IMR-90 (cell line): Measurements from ENCODE around the gene THSD7B. TPM values are rescaled to one million over a fixed set of nuclear protein-coding genes. Genes with fewer than 3 reads are reported as not detected.

Source experiments
- ATAC-seq: fragments of 200-7000 bp; cut with Tn5 transposase; 2 replicates; pipeline ENCODE4 v1.9.1; 2020; ENCODE audit warnings: low read depth, mild to moderate bottlenecking, moderate library complexity
- BruUV-seq: library from RNA; stranded (reverse); fragments of 400-500 nt; replicated peaks from 2 replicates; lab custom pipeline; 2021; lab: Mats Ljungman, UMichigan
- CTCF ChIA-PET: fragments of 300-600 bp; formaldehyde crosslinking; extraction: SDS; loops from one replicate; lab custom pipeline; 2021; ENCODE audit warnings: antibody characterized with exemption; lab: Yijun Ruan, JAX
- POLR2A ChIA-PET: fragments of 300-600 bp; sonication (Branson Sonifier 250); formaldehyde crosslinking; loops from one replicate; lab custom pipeline; 2022; ENCODE audit warnings: antibody characterized with exemption; ENCODE audit not compliant: unreplicated experiment; lab: Charles Lee
- DNase-seq: peaks from one replicate; pipeline ENCODE4 v3.0.0; 2013
- H2AFZ ChIP-seq: replicated peaks from 2 replicates; pipeline ENCODE3; 2013; ENCODE audit warnings: low read length, mild to moderate bottlenecking; ENCODE audit not compliant: poor library complexity
- H2AK5ac ChIP-seq: 2 replicates; pipeline ENCODE4 v1.6.1; 2013; ENCODE audit warnings: low read depth, low read length, inconsistent platforms
- H2AK9ac ChIP-seq: replicated peaks from 2 replicates; pipeline ENCODE3; 2013; ENCODE audit warnings: mild to moderate bottlenecking, low read depth, low read length, moderate library complexity; ENCODE audit not compliant: poor library complexity
- H2BK120ac ChIP-seq: 2 replicates; pipeline ENCODE4 v1.6.1; 2013; ENCODE audit warnings: low read depth, low read length, inconsistent platforms
- H2BK15ac ChIP-seq: 3 replicates; pipeline ENCODE4 v1.6.1; 2013; ENCODE audit warnings: low read depth, low read length, inconsistent platforms
- H2BK20ac ChIP-seq: 2 replicates; pipeline ENCODE4 v1.6.1; 2013; ENCODE audit warnings: low read depth, mild to moderate bottlenecking, inconsistent platforms, low read length, moderate library complexity
- H2BK5ac ChIP-seq: 2 replicates; pipeline ENCODE4 v1.6.1; 2013; ENCODE audit warnings: mild to moderate bottlenecking, low read depth, low read length, inconsistent platforms; ENCODE audit not compliant: poor library complexity, severe bottlenecking
- H3K14ac ChIP-seq: replicated peaks from 2 replicates; pipeline ENCODE4 v1.6.1; 2013; ENCODE audit warnings: low read depth, low read length, inconsistent platforms
- H3K18ac ChIP-seq: 2 replicates; pipeline ENCODE4 v1.6.1; 2013; ENCODE audit warnings: low read depth, low read length, control low read depth
- H3K23ac ChIP-seq: 2 replicates; pipeline ENCODE4 v1.6.1; 2013; ENCODE audit warnings: low read depth, low read length, inconsistent platforms
- H3K27ac ChIP-seq: 2 replicates; pipeline ENCODE4 v1.5.1; 2013; ENCODE audit warnings: mild to moderate bottlenecking, control low read depth, low read length; ENCODE audit not compliant: insufficient read depth
- H3K27me3 ChIP-seq: 2 replicates; pipeline ENCODE4 v1.6.1; 2013; ENCODE audit warnings: low read length; ENCODE audit not compliant: control insufficient read depth, insufficient read depth
- H3K36me3 ChIP-seq: 2 replicates; pipeline ENCODE4 v1.6.1; 2013; ENCODE audit warnings: low read length, mixed read lengths; ENCODE audit not compliant: control insufficient read depth, insufficient read depth
- H3K4ac ChIP-seq: 2 replicates; pipeline ENCODE4 v1.6.1; 2013; ENCODE audit warnings: low read depth, low read length, inconsistent platforms
- H3K4me1 ChIP-seq: 2 replicates; pipeline ENCODE4 v1.6.1; 2013; ENCODE audit warnings: low read length, mixed read lengths; ENCODE audit not compliant: control insufficient read depth, insufficient read depth
- H3K4me2 ChIP-seq: 2 replicates; pipeline ENCODE4 v1.6.1; 2013; ENCODE audit warnings: low read depth, mild to moderate bottlenecking, control low read depth, low read length, moderate library complexity
- H3K4me3 ChIP-seq: 2 replicates; pipeline ENCODE4 v1.5.1; 2013; ENCODE audit warnings: low read depth, mild to moderate bottlenecking, control low read depth, low read length, moderate library complexity; ENCODE audit not compliant: insufficient read depth
- H3K56ac ChIP-seq: 2 replicates; pipeline ENCODE4 v1.6.1; 2013; ENCODE audit warnings: low read length, inconsistent platforms; ENCODE audit not compliant: insufficient read depth; ENCODE audit errors: extremely low read depth
- H3K79me1 ChIP-seq, 2 experiments: 2 replicates each; pipeline ENCODE4 v1.6.1; 2013; ENCODE audit warnings: low read length in 2 of 2, inconsistent platforms in 1 of 2, low read depth in 1 of 2
- H3K9ac ChIP-seq: 2 replicates; pipeline ENCODE4 v1.6.1; 2013; ENCODE audit warnings: low read depth, low read length, control low read depth
- H3K9me1 ChIP-seq: 2 replicates; pipeline ENCODE4 v1.6.1; 2013; ENCODE audit warnings: low read length, inconsistent platforms; ENCODE audit not compliant: insufficient read depth
- H3K9me3 ChIP-seq: 2 replicates; pipeline ENCODE4 v1.6.1; 2013; ENCODE audit warnings: low read length; ENCODE audit not compliant: control insufficient read depth, insufficient read depth
- H4K20me1 ChIP-seq: 2 replicates; pipeline ENCODE4 v1.6.1; 2013; ENCODE audit warnings: low read length, inconsistent platforms; ENCODE audit not compliant: insufficient read depth
- H4K5ac ChIP-seq: 2 replicates; pipeline ENCODE4 v1.6.1; 2013; ENCODE audit warnings: mild to moderate bottlenecking, low read depth, low read length, control low read depth
- H4K8ac ChIP-seq, 2 experiments: 2 replicates each; pipeline ENCODE4 v1.6.1; 2013; ENCODE audit warnings: low read depth in 2 of 2, low read length in 2 of 2, control low read depth in 1 of 2, inconsistent platforms in 1 of 2
- H4K91ac ChIP-seq: 2 replicates; pipeline ENCODE4 v1.6.1; 2013; ENCODE audit warnings: low read depth, low read length, inconsistent platforms; ENCODE audit not compliant: insufficient read depth
- BHLHE40 ChIP-seq: fragments of 150-350 bp; IDR thresholded peaks from 2 replicates; pipeline ENCODE4 v1.6.1; 2016; ENCODE audit warnings: mild to moderate bottlenecking, low read depth, low read length
- MAZ ChIP-seq: IDR thresholded peaks from 2 replicates; pipeline ENCODE4 v1.6.1; 2012; ENCODE audit warnings: low read depth, mild to moderate bottlenecking, low read length, improper control_type of control experiment, moderate library complexity, borderline replicate concordance
- USF2 ChIP-seq: fragments of 150-350 bp; IDR thresholded peaks from 2 replicates; pipeline ENCODE4 v1.6.1; 2017; ENCODE audit warnings: mild to moderate bottlenecking, antibody characterized with exemption, low read length, low read depth
- WGBS, 2 experiments: methylation state at CpG; one replicate each; pipeline versions ENCODE4 v1.1.5 to v1.1.7; 2013; ENCODE audit warnings: missing lambda C conversion rate in 2 of 2; ENCODE audit not compliant: insufficient read length in 1 of 2; ENCODE audit errors: extremely low coverage in 2 of 2; 5-methylcytosine and 5-hydroxymethylcytosine counted together
- dilution Hi-C: fragments of 300-500 bp; cut with HindIII; formaldehyde crosslinking; loops from one replicate; pipeline ENCODE4 v1.14.3; 2018; ENCODE audit warnings: low sequenced_read_pairs; ENCODE audit not compliant: unreplicated experiment
- in situ Hi-C: fragments of 300-500 bp; cut with MboI; formaldehyde crosslinking; loops from 3 replicates; pipeline ENCODE4 v1.14.3; 2019; ENCODE audit warnings: low sequenced_read_pairs, inconsistent platforms, mixed read lengths
- intact Hi-C: fragments of 100-400 bp; cut with micrococcal nuclease; formaldehyde crosslinking; loops from 2 replicates; pipeline ENCODE4 v1.10.0; 2022
- polyA plus RNA-seq, 3 experiments: library from polyadenylated mRNA; depleted of rRNA; stranded (reverse); fragments of >200 nt; gene quantifications; 2 replicates each; pipeline ENCODE4 v1.2.3, GENCODE V29; 2012; ENCODE audit warnings: low replicate concordance in 1 of 3
- total RNA-seq: library from RNA; depleted of rRNA; stranded (reverse); fragments of >200 nt; gene quantifications from 2 replicates; pipeline ENCODE4 v1.2.3, GENCODE V29; 2012

THSD7B gene
- total and polyA plus RNA-seq, 2 of the 4 experiments (the other 2 are of a cell fraction), result not detected

GRCh38 chr2:137047369-137047768, 282.0 kb downstream of the THSD7B start:
- CTCF ChIA-PET, result no interaction called here
- in situ Hi-C loops, result no loop called here
- intact Hi-C loops, result no loop called here

More at GRCh38 chr2:137047369-137047768, 282.0 kb downstream of the THSD7B start:
- Histone ChIP-seq H3K9me1 (no peaks in the 10 kb centered on the region), H3K27ac (no peak overlapping the region), H2BK20ac (no peak overlapping the region), H3K18ac (no peak overlapping the region), H4K5ac (no peak overlapping the region), H4K8ac (no peak overlapping the region), H3K79me1 (no peaks in the 10 kb centered on the region), H2BK15ac (no peak overlapping the region), H2AK5ac (no peak overlapping the region), H3K23ac (no peak overlapping the region), H2AFZ (no peak overlapping the region), H3K4me2 (no peak overlapping the region), H3K14ac (no peak overlapping the region), H3K27me3 (no peaks in the 10 kb centered on the region), H3K9ac (no peak overlapping the region), H3K4ac (no peak overlapping the region), H2BK5ac (no peak overlapping the region), H4K20me1 (no peaks in the 10 kb centered on the region), H3K4me3 (no peak overlapping the region), H2BK120ac (no peak overlapping the region), H3K56ac (no peak overlapping the region), H4K91ac (no peak overlapping the region), H3K9me3 (peaks cover 2% of the 10 kb centered on the region), H2AK9ac (no peak overlapping the region), H3K4me1 (no peaks in the 10 kb centered on the region), H3K36me3 (no peaks in the 10 kb centered on the region)
- ATAC-seq (no peak), DNase-seq (no peak)
- dilution Hi-C loops, result no loop called here
- POLR2A ChIA-PET, result no interaction called here
- BruUV-seq, result no TSS peak
- WGBS, 2 experiments, result 47% methylated on average over 2 of the region's 5 CpGs; no CpG with 5 or more reads in 1 of the 2 experiments
- no peak for TF ChIP-seq MAZ
- no peak for TF ChIP-seq BHLHE40
- TF ChIP-seq USF2, result no peak
